Prostate gland (tissue), 2 donors: ENCODE data around the gene STYXL2. TPM values are rescaled to one million over a fixed set of nuclear protein-coding genes. Genes with fewer than 3 reads are reported as not detected.

Experiments used
- DNase-seq: peaks from one replicate; pipeline ENCODE4 v3.0.0-alpha.2; 2019; ENCODE audit warnings: low spot score
- H3K27ac ChIP-seq, 2 donors: fragments of 200-600 bp; sonication (generic); 2 replicates each; pipeline ENCODE4 v1.5.1; 2017 to 2019
- H3K27me3 ChIP-seq: fragments of 200-600 bp; sonication (generic); replicated peaks from 2 replicates; pipeline ENCODE4 v1.5.1; 2019; ENCODE audit not compliant: insufficient read depth
- H3K36me3 ChIP-seq, 2 donors: fragments of 200-600 bp; sonication (generic); 1 replicate in 1 of 2; 2 replicates in 1 of 2; pipeline versions ENCODE4 v1.5.1 to v1.8.1; 2017 to 2019
- H3K4me1 ChIP-seq: fragments of 200-600 bp; sonication (generic); replicated peaks from 2 replicates; pipeline ENCODE4 v1.5.1; 2019
- H3K4me3 ChIP-seq, 2 donors: fragments of 200-600 bp; sonication (generic); 2 replicates each; pipeline ENCODE4 v1.5.1; 2017 to 2019
- H3K9me3 ChIP-seq: fragments of 200-600 bp; sonication (generic); 2 replicates; pipeline ENCODE4 v1.5.1; 2017
- POLR2A ChIP-seq: fragments of 450-650 bp; IDR thresholded peaks from one replicate; pipeline ENCODE4 v1.6.1; 2016; ENCODE audit warnings: antibody characterized with exemption, mild to moderate bottlenecking
- POLR2AphosphoS5 ChIP-seq: sonication (generic); formaldehyde crosslinking; IDR thresholded peaks from one replicate; pipeline ENCODE4 v1.6.1; 2017; ENCODE audit warnings: antibody characterized with exemption
- WGBS: methylation state at CpG from one replicate; pipeline ENCODE4 v1.1.5; 2018; 5-methylcytosine and 5-hydroxymethylcytosine counted together
- intact Hi-C: fragments of 100-400 bp; cut with DNase I; formaldehyde crosslinking; loops from one replicate; pipeline ENCODE4 v1.14.2; 2022
- total RNA-seq, 2 donors: library from RNA; depleted of rRNA; stranded (reverse); fragments of >200 nt; gene quantifications; one replicate each; pipeline ENCODE4 v1.1.0, GENCODE V29; 2016
- TF ChIP-seq, protein P1 (sequence below), 4 experiments: fragments of 200-600 bp in 2 of 4; fragments of 450-650 bp in 2 of 4; sonication (generic) in 2 of 4; IDR thresholded peaks; 1 replicate in 3 of 4; 2 replicates in 1 of 4; pipeline ENCODE4 v1.5.1; 2016 to 2019; ENCODE audit warnings: antibody characterized with exemption in 4 of 4, mild to moderate bottlenecking in 2 of 4, moderate library complexity in 2 of 4

The STYXL2 gene
- total RNA-seq, 2 donors from 2014 or later = 0.34 to 1.5 TPM

DNA sequence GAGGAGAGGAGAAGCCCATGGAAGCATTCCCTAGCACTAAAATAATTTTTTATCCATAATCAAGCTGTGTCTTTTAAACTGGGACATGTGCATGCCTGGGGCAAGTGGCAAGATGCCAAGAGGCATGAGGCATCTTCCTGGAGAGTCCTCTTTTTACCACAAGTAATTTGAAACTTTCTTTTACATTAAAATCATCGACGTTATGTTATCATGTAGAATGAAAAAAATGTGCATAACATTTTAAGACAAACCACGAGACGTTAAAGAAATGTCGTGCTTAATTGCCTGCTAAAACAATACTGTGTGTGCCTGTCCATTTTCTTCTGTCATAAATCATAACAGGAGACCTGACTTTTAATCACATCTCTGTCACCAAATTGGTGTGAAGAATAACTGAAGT is 1.5 kb downstream of the STYXL2 start:
- 20% methylated on average over 5 of the region's 5 CpGs for WGBS

DNA sequence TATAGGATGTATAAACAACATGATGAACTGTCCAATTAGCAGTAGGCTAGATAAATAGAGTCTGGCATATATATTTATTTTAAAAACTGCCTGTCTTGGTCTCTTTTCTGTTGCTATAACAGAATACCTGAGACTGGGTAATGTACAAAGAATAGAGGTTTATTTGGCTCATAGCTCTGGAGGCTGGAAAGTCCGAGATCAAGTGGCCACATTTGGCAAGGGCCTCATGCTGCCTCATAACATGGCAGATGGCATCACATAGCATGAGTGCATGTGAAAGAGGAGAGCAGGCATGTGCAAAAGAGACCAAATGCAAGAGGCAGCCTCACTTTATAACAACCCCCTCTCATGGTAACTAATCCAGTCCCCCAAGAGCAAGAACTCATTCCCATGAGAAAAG is 6.0 kb downstream of the STYXL2 start:
- TF ChIP-seq POLR2AphosphoS5 (no peak), POLR2A (no peak)
- TF ChIP-seq, protein P1, sequence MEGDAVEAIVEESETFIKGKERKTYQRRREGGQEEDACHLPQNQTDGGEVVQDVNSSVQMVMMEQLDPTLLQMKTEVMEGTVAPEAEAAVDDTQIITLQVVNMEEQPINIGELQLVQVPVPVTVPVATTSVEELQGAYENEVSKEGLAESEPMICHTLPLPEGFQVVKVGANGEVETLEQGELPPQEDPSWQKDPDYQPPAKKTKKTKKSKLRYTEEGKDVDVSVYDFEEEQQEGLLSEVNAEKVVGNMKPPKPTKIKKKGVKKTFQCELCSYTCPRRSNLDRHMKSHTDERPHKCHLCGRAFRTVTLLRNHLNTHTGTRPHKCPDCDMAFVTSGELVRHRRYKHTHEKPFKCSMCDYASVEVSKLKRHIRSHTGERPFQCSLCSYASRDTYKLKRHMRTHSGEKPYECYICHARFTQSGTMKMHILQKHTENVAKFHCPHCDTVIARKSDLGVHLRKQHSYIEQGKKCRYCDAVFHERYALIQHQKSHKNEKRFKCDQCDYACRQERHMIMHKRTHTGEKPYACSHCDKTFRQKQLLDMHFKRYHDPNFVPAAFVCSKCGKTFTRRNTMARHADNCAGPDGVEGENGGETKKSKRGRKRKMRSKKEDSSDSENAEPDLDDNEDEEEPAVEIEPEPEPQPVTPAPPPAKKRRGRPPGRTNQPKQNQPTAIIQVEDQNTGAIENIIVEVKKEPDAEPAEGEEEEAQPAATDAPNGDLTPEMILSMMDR (IDR thresholded peaks at IDR 0.05) = no peak
- Histone ChIP-seq H3K4me3 (no peak overlapping the region), H3K27ac (no peak overlapping the region), H3K36me3 (no peaks in the 10 kb centered on the region), H3K27me3 (no peaks in the 10 kb centered on the region), H3K9me3 (no peaks in the 10 kb centered on the region), H3K4me1 (no peaks in the 10 kb centered on the region)
- DNase-seq = no peak
- intact Hi-C loops = no loop called here
- 100% methylated on average over 1 of the region's 1 CpG for WGBS

More for the DNA sequence above, 1.5 kb downstream of the STYXL2 start:
- no peaks in the 10 kb centered on the region for H3K27me3 ChIP-seq
- DNase-seq = no peak
- no peaks in the 10 kb centered on the region for H3K36me3 ChIP-seq
- no peak overlapping the region for H3K27ac ChIP-seq
- no peaks in the 10 kb centered on the region for H3K4me1 ChIP-seq
- H3K9me3 ChIP-seq = no peaks in the 10 kb centered on the region
- no peak overlapping the region for H3K4me3 ChIP-seq
- intact Hi-C loops = no loop called here
- TF ChIP-seq POLR2AphosphoS5 (no peak), POLR2A (no peak)
- TF ChIP-seq, protein P1 (IDR thresholded peaks at IDR 0.05) = no peak

DNA sequence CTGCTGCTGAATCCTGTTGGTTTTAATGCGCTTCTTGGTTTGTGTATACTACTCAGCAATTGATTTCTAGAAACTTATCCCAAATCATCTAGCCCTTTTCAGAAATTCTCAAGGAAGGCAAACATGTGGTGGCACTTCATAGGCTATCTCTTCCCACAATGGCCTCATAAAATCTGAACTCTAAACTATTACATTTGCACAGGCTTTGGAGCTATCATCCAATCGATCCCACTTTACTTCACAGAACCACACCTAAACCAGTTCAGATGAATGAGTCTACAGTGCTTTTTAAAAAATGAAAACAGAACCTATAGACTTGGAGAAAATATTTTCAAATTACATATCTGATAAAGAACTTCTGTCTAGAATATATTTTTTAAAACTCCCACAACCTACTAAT is 6.9 kb downstream of the STYXL2 start:
- Histone ChIP-seq H3K27me3 (no peaks in the 10 kb centered on the region), H3K4me1 (no peaks in the 10 kb centered on the region), H3K9me3 (no peaks in the 10 kb centered on the region), H3K36me3 (no peaks in the 10 kb centered on the region), H3K4me3 (no peak overlapping the region), H3K27ac (no peak overlapping the region)
- TF ChIP-seq, protein P1 (IDR thresholded peaks at IDR 0.05) = no peak
- TF ChIP-seq POLR2A (no peak), POLR2AphosphoS5 (no peak)
- intact Hi-C loops = no loop called here
- DNase-seq = no peak
- WGBS = 76% methylated on average over 2 of the region's 2 CpGs

DNA sequence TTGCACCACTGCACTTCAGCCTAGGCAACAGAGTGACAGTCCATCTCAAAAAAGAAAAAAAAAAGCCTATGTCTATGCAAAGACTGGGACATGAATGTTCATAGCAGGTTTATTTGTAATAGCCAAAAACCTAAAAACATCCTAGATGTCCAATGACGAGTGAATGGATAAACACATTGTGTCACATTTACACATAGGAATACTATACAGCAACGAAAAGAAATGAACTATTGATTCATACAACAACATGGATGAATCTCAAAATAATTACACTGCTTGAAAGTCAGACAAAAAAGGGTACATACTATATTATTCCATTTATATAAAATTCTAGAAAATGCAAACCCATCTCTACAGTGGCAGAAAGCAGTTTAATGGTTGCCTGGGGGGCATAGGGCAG is 7.9 kb downstream of the STYXL2 start:
- no peaks in the 10 kb centered on the region for H3K36me3 ChIP-seq
- intact Hi-C loops = no loop called here
- H3K4me1 ChIP-seq = no peaks in the 10 kb centered on the region
- no peak for TF ChIP-seq POLR2AphosphoS5
- no peak for TF ChIP-seq POLR2A
- TF ChIP-seq, protein P1 (IDR thresholded peaks at IDR 0.05) = no peak
- no peaks in the 10 kb centered on the region for H3K9me3 ChIP-seq
- H3K27ac ChIP-seq = no peak overlapping the region
- no peak for DNase-seq
- H3K4me3 ChIP-seq = no peak overlapping the region
- no peaks in the 10 kb centered on the region for H3K27me3 ChIP-seq
- 77% methylated on average over 2 of the region's 2 CpGs for WGBS

DNA sequence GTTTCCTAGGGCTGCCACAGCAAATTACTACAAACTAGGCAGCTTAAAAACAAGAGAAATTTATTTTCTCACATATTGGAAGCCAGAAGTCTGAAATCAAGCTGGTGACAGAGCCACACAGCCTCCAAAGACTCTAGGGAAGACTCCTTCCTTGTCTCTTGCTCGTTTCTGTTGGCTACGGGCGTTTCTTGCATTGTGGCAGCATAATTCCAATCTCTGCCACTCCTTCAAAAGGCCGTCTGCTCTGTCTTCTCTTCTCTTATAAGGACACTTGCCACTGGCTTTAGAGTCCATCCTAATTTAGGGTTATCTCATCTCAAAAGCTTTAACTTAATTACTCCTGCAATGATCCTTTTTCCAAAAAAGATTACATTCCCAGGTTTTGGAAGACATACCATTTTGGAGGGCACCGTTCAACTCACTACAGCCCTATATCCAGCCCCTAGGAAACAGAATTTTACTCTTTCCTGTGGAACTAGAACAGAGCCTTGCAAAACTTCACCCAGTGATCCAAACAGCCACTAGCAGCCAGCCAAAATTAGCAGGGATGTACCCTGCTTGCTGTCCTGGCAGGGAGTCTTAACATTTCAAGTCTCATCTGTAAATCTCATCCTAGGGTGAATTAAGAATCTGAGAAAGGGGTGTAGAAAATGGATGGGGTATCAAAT is 9.2 kb downstream of the STYXL2 start:
- no peaks in the 10 kb centered on the region for H3K36me3 ChIP-seq
- intact Hi-C loops = no loop called here
- 88% methylated on average over 5 of the region's 5 CpGs for WGBS
- no peak for TF ChIP-seq POLR2AphosphoS5
- TF ChIP-seq, protein P1 (IDR thresholded peaks at IDR 0.05) = no peak
- no peak for TF ChIP-seq POLR2A
- H3K27ac ChIP-seq = no peak overlapping the region
- no peak for DNase-seq
- H3K4me3 ChIP-seq = no peak overlapping the region
- H3K9me3 ChIP-seq = no peaks in the 10 kb centered on the region
- H3K4me1 ChIP-seq = no peaks in the 10 kb centered on the region
- H3K27me3 ChIP-seq = no peaks in the 10 kb centered on the region
